HEK293T (cell line): ENCODE data around the gene ART1.

ENCODE experiments used
- BHLHE40 ChIP-seq: fragments of 450-650 bp; IDR thresholded peaks from 2 replicates; pipeline ENCODE4 v1.6.1; 2016; ENCODE audit warnings: mild to moderate bottlenecking, moderate library complexity, borderline replicate concordance
- CTBP1 ChIP-seq: fragments of 450-650 bp; IDR thresholded peaks from 2 replicates; pipeline ENCODE4 v1.6.1; 2016; ENCODE audit warnings: borderline replicate concordance
- ELF4 ChIP-seq: fragments of 450-650 bp; IDR thresholded peaks from 2 replicates; pipeline ENCODE4 v1.6.1; 2017; ENCODE audit warnings: antibody characterized with exemption
- FOXA1 ChIP-seq: fragments of 450-650 bp; IDR thresholded peaks from 2 replicates; pipeline ENCODE4 v1.6.1; 2016; ENCODE audit warnings: mild to moderate bottlenecking
- FOXM1 ChIP-seq: fragments of 450-650 bp; IDR thresholded peaks from 2 replicates; pipeline ENCODE4 v1.6.1; 2017; ENCODE audit warnings: mild to moderate bottlenecking, borderline replicate concordance
- HDGF ChIP-seq: fragments of 450-650 bp; IDR thresholded peaks from 2 replicates; pipeline ENCODE4 v1.6.1; 2017; ENCODE audit warnings: antibody characterized with exemption, borderline replicate concordance
- LEF1 ChIP-seq: fragments of 450-650 bp; IDR thresholded peaks from 2 replicates; pipeline ENCODE4 v1.6.1; 2017; ENCODE audit warnings: mild to moderate bottlenecking, borderline replicate concordance
- NFRKB ChIP-seq: fragments of 450-650 bp; IDR thresholded peaks from 2 replicates; pipeline ENCODE4 v1.6.1; 2016; ENCODE audit warnings: mild to moderate bottlenecking, moderate library complexity
- SP1 ChIP-seq: fragments of 450-650 bp; IDR thresholded peaks from 2 replicates; pipeline ENCODE4 v1.6.1; 2017
- SUZ12 ChIP-seq: fragments of 450-650 bp; IDR thresholded peaks from 2 replicates; pipeline ENCODE4 v1.6.1; 2016; ENCODE audit warnings: mild to moderate bottlenecking
- TARDBP ChIP-seq: fragments of 450-650 bp; IDR thresholded peaks from 2 replicates; pipeline ENCODE4 v1.6.1; 2016

GRCh38 chr11:3700410-3700809 is 55.5 kb downstream of the ART1 start:
- TF ChIP-seq SP1 (no peak), CTBP1 (no peak), TARDBP (no peak), SUZ12 (no peak), BHLHE40 (no peak), HDGF (no peak), FOXM1 (no peak), NFRKB (no peak), FOXA1 (no peak), LEF1 (no peak), ELF4 (no peak)
